Stimulated activated CD8-positive, alpha-beta memory T cell treated with anti-CD3 and anti-CD28 coated beads, Interleukin-15, amount 100 ng/mL, for 1 hour (primary cell): ENCODE results near the gene ADAMTS17.

Experiments used
- DNase-seq: peaks from one replicate; pipeline ENCODE4 v3.0.0-alpha.2; 2020; ENCODE audit warnings: low read depth

Gene ADAMTS17

DNA sequence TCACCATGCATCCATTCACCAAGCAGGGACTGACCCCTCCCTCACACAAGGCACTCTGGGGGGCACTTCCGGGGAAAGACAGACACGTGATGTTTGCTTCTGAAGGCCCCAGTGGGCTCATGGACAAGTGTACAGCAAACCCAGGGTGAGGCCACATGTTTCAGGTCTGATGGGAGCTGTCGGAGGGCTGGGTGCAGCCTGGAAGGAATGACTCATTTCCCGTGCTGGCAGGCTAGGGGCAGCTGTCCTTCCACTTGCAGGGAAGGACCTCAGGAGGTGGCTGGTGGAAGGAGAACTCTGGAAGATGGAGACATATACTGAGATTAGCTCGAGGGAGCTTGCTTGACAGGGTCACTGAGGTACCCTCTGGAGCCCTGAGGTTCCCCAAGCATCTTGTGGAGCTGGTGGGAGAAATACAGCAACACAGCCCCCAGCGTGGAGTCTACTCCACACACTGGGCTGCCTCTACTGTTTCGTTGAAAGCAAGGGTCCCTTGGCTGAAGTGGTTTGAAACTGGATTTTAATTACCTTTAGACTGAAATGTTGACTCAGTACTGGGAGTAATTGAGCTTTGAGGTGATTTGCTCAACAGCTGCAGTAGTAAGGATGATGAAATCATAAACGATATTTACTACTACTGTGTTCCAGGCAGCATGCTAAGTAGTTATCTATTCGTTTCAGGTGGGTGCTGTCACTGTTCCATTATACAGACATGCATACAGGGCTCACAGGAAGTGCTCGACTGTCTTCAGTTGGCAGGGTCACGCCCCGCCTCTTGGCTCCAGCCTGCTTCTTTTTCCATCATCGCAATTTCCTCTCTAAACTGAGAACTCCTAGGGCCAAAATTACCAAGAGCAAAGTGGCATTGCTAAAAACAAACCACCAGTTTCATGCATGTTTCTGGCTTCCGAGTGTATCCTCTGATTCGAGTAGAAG, 230.4 kb downstream of the ADAMTS17 start:
- no peak for DNase-seq

DNA sequence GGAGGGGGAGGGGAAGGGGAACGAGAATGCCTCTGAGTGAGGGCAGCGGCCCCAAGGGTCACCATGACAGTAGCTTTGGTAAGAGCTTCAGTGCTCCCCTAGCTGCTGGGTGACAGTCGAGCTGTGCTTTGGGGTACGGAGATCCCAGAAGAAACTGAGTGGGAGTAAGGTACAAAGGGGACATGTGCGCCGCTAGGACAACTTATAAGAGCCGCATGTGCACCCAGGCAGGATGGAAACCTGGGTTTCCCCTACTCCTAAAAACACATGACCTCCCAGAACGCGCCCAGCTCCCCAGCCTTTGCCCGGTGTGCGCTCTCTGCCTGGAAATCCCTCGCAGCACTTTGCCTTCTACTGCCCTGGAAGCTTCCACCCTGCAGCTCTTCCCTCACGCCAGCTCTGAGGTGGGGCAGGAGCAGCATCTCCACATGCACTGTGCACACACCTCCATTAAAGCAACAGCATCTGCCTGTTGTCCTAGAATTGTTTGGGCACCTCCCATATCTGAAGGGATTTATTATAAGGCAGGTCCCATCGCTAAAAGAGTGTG, 232.2 kb downstream of the ADAMTS17 start:
- DNase-seq, result no peak

DNA sequence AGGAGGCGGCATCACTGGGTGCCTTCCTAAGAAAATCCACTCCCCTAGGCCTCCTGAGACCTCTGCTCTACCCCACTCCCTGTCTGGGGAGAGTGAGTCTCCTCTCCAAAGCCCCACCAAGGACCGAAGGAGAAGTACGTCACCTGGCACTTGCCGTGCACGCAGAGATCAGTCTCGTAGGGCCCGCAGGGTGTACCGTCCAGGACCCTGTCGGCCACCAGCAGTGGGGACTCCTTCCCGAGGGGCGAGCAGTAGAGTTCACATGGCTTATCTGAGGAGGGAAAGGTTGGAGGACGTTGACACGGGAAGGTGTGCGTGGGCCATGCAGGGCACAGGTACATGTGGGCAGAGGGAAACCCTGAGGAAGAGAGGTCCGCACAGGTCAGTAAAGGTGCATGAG, 232.9 kb downstream of the ADAMTS17 start:
- no peak for DNase-seq

DNA sequence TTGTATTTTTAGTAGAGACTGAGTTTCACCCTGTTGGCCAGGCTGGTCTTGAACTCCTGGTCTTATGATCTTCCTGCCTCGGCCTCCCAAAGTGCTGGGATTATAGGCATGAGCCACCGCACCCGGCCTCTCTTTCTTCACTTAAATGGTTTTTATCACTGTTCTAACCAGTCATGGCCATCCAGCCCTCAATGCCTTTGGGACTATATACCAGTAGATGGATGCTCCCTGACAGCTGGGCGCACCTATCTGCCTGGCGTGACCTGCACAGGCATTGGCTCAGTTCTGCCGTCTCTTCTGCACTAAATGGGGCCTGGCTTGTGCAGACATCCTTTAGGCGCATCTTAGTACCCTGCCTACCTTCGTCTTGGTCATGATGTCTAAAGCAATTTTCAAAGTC, 233.4 kb downstream of the ADAMTS17 start:
- no peak for DNase-seq

DNA sequence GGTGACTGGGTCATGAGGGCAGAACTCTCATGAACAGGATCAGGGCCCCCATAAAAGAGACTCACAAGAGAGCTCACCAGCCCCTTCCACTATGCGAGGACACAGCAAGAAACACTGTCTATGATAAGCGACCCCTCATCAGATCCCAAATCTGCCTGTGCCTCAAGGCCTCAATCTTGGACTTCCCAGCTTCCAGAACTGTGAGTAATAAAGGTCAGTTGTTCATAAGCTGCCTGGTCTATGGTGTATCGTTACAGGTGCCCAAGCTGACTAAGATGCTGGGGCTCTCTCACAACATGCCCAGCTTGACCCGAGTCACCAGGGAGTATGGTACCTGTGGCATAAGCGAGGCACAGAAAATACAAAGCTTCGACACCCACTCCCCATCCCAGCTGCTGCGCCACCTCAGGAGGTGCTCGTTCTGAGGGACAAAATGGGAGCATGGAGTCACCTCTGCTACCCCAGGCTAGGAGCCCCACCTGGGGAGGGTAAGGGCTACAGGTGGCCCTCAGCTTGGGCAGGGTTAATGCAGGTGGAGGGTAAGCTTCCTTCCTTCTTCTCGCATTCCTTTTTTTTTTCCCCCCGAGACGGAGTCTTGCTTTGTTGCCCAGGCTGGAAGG, 234.1 kb downstream of the ADAMTS17 start:
- DNase-seq, result no peak

DNA sequence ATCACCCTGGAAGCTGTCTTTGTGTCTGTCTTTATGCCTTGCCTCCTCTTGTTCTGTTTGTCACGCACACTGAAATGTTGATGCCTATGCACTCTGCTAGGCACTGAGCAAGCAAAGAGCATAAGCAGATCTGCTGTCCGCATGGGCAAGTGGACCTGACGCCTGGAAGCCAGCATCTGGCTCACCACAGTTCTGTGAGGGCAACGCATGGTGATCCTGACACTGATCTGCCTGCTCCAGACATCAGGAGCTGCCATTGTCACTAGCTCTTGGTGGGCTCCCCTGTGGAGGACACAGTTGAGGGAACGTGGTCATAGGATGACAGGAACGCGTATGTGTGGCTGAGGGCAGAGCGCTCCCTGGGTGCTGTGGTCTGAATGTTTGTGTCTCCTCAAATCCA, 234.6 kb downstream of the ADAMTS17 start:
- DNase-seq, result no peak

DNA sequence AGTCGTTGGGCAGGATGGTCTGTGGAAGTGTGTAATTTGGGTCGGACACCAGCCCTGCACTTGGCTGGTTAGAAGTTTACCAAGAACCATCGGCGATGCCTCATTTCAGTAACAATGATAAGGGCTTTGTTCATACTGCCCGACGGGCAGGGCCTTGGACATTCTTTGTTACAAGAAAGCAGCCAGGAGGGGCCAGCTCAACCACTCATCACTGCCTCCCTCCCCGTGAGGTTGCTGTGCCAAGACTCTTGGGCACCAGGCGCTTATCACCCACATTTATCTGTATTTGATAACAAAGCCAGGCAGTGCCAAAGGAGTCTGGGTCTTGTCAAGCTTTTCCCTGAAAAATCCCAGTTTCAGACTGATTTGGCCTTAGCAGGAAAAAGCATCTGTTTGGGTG, 235.0 kb downstream of the ADAMTS17 start:
- no peak for DNase-seq

DNA sequence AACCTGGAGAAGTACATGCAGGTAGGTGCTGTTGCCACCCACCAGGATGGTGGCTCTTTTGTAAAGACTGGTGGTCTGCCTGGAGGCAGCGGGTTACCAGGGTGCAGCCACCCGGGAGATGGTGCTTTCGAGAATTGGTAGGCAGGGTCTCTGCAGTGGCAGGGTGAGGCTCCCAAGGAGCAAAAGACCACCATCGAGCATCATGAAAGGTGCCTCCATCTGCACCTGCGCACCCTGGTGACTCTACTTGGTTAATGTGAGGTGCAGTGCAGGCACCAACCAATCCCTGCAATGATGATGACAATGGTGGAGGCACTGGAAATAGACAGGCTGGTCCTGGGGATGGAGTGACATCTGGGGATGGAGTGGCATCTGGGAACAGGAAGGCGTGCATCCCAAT, 236.7 kb downstream of the ADAMTS17 start:
- DNase-seq, result no peak

DNA sequence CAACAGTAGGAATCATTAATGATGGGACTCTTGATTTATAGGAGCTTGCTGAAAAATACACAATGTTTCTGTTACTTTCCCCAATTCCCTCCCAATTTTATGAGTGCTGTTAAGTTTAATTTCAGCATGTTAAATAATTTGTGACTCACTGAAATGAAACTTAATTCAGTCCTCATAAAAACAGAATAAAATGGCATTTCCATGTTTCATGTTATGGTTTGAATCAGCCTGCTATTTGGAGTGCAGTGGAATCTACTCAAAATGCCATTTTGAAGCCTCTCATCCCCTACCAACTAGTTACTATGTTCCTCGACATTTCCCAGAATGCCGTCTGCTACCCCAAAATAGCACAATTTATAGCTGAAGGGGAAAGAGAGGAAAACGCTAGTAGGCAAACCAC, 237.5 kb downstream of the ADAMTS17 start:
- DNase-seq, result no peak

DNA sequence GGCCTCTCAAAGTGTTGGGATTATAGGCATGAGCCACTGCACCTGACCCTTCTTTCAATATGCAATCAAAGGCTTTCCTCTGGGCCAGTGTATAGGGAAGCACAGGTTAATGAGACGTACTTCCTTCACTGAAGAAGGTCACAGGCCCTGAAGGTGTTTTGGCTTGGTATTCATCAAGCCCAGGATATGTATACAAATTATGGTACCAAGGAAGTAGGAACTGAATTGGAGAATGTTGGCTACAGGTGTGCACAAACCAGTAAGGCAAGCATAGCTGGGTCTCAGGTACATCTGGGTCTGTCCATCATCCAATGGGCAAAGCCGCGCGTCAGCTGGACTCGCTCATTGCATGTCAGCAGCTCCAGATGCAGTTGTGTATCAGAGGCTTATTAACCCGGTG, 237.9 kb downstream of the ADAMTS17 start:
- no peak for DNase-seq

DNA sequence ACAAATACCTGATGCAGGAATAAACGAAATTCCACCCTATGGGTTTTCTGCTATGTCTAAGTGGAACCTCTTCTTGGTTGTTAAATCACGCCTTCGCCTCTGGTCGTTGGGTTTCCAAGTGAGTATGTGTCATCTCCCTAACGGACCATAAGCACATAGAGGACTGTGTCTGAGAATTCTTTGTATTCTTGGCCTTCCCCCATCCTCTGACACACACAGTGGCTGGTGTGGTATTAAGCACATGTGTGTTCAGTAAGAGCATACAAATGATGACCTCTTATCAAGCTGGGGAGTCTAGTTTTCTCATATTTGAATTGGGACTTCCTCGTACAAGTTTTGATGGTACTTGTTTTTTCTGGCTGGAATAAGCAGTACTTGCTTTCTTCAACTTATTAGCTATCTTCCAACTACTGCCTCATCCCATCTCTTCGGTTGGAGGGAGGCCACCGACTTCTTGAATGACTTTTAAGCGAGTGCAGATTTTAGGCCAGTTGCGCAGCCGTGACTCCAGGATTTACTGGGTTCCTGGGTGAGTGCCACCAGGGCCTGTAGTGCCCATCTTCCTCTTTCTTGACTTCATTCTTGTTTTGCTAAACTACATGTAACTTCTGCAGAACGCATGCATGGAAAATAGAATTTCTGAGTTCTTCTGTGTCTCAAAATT, 240.2 kb downstream of the ADAMTS17 start:
- no peak for DNase-seq

DNA sequence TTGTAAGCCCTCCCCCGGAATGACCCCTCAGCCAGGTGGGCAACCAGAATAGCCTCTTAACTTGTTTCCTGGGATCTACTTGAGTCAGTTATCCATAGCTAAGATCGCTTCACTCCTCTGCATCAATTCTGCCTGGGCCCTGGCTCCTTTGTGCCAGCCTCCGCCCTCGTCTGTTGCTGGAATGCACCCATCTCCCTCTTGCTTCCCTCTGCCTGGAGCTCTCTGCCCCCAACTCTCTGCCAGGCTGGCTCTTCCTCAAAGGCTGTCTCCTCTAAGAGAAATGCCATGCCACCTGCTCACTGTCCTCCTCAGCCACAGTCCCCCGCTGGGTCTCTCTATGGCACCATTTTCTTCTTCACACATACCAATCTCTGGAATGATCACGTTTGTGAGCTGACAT, 240.8 kb downstream of the ADAMTS17 start:
- DNase-seq, result no peak

DNA sequence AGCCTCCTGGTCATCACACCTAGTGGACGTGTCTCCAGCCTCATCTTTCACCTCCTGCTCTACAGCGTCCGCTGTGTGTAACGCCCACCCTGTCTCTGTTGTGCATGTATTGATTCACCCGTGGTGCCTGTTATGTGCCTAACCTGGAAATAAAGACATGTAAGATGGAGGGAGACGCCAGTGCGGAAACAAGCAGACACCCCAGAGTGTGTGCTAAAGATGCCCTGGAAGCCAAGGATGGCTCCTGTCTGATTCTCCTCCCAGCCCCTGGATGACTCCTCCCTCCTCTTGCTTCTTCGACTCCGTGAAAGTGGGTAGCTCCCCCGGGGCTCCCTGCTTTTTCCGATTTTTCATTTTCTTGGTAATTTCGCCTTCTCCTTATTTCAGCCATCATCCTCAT, 241.8 kb downstream of the ADAMTS17 start:
- DNase-seq, result no peak

DNA sequence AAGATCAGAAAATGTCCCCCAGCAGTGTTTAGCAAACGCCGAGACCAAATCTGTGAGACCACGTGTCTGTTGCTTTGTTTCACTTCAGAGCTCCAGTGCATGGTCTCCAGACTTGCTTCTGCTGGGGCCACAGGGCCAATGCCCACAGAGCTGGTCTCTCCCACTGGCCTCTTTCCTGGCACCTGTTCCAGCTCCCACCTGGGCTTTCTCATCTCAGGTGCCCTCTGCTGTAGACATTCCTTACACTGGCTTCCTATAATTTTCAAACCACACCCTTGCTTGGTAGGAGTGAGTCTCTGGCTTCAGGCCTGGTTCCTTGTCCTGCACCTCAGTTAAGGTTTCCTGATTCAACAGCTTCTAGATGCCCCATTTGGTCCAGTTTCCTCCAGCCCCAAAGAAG, 243.1 kb downstream of the ADAMTS17 start:
- DNase-seq, result no peak

DNA sequence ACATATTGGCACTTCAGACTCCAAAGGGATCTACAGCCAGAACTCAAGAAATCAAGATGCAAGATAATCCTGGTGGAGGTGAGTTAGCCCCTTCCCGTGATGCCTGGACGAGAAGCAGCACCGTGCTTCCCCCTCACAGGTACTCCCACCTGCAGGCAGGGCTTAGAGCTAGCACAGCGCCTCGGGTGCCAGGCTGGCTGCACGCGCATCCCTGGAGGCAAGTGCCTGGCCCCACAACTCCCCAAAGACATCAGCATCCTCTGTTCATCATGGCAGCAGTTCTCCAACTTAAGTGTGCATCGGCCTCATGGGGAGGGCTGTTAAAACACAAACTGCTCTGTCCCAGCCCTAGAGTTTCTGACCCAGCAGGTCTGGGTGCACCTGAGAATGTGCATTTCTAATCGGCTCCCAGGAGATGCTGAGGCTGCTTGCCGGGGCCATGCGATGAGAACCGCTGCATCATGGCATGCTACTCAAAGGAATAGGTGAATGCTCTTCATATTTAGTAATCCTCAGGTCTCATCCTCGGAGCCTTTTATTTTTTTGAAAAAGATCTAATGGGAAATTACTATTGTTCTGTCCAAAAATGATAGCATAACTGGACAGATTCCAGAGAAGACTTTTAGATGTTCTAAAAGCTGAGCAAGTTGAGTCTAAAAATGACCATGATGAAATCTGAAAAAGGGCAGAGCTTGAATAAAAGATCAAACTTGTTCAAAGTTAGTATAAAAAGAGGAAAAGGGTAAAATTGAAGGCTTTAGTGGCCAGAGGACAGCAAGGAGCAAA, 244.2 kb downstream of the ADAMTS17 start:
- DNase-seq, result no peak

DNA sequence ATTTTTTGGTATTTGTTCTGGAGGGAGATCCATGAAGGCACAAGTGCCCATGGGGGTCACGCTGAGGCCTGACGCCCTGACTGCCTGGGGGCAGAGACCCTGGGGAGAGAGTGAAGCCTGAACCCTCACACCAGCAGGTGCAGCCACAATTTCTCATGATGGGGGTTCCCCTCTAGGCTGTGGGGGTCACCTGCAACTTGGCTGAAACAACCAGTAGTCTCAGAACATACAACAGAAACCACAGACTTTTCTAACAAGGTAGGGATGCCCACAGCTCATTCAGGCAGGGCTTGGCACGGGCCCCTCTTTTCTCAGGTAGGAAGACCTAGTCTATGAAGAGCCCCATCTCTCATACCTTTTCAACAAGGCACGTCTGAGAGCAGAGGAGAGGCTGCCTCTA, 245.1 kb downstream of the ADAMTS17 start:
- no peak for DNase-seq

DNA sequence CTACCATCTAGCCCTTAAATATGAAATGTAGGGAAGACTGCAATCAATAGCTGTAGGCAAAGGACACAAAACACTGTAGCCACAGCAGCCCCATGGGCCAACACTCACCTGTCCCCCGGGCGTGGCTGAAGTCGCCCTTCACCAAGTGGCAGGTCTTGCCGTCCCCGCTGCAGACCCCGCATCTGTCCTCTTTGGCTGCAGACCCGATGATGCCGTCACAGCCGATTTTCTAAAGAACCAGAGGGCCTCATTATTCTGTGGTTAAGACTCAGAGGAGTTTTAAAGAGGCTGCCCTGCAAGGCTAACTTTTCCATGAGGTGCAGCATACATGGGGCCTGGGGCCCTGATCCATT, 245.6 kb downstream of the ADAMTS17 start:
- DNase-seq, result no peak

DNA sequence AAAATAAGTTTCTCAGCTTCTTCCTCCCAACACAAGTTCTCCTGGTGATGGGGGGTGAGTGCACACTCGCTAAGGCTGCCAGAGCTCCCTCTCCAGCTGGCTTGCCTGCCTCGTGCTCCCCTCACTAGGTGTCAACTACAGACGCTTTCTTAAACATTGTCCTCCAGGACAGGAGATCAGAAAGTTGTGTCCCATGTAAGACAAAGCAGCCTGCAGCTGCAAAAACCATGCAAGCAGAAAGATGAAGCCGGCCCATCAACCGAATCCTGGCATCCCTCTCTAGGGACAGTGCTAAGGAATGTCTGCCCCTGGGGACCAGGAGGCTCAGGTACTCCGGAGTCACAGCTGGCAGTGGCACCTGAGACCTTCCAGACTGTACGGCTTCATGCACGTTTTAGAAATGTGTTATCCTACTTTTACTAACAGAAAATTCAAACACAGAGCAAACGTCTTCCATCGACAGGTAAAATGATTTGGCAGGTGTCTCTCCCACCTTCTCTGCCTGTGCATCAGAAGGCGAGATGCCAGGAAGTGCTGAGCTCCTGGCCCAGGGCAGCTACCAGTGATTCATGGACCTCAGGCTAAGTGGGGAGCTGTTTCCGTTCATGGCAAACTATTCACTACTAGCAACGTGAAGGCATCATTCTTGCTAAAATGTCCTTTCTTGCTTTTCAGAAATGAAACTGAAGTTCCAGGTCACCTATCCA, 246.1 kb downstream of the ADAMTS17 start:
- no peak for DNase-seq

DNA sequence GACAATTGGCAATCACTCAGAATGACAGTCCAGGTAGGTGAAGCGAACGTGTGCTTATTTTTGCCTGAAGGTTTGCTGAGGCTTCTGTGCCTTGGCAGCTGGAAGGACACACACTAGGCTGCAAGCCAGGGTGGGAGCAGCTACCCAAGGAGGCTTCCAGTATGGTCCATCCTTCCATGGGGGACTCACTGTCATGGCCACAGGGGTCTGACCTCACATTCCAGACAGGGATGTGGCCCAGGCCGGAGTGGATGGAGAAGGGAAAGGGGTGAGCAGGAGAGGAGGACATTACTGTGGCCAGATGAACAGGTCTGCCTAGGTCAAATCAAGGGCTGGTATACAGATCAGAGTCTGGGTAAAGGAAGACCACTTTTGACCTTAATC, 247.7 kb downstream of the ADAMTS17 start:
- DNase-seq, result no peak

DNA sequence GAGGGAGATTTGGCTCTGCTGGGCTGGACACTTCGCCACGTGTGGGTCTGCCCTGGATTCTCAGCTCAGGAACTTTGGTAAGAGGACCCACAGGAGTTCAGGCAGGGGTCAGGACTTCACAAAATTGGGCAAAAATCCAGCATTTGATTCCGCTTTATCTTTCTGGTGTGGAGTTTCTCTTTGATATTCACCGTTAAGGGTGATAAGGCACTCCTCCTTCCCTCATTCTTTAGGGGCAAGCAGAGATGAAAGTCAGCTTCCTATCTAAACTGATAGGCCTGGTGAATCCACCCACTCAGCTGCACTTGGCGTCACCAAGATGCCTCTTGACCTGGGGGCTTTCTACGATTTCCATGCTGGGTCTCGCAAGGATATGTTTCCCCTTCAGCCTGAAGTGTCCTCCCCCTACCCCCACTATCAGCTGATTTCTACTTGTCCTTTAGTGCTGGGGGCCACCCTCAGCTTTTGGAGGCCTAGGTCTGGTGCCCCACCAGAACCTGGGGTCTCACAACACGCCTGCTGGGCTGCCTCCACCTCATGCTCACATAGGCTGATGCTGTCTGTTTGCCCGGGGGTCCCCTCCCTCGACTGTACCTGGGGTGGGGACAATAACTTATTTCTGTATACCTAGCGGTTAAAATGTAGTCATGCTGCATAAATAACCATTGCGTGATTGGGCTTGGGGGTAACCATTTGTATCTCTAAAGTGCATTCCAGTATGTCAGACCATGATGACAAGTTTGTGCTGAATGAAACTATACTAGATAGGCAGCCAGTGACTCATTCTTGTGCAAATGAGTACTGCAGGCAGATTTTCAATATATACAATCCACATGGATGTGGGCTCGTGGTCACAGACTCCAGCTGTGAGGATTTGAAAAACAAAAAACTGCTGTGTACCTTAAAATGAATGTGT, 248.3 kb downstream of the ADAMTS17 start:
- no peak for DNase-seq
